Ishikawa (cell line): Measurements from ENCODE around the gene STK4.

Source experiments
- CEBPB ChIP-seq: IDR thresholded peaks from 2 replicates; pipeline ENCODE4 v1.6.1; 2012
- CREB1 ChIP-seq: IDR thresholded peaks from 2 replicates; pipeline ENCODE4 v1.6.1; 2012; ENCODE audit warnings: low read depth
- EGR1 ChIP-seq: IDR thresholded peaks from 2 replicates; pipeline ENCODE4 v1.6.1; 2012
- EP300 ChIP-seq: IDR thresholded peaks from 2 replicates; pipeline ENCODE4 v1.6.1; 2012; ENCODE audit warnings: borderline replicate concordance
- FOXM1 ChIP-seq: IDR thresholded peaks from 2 replicates; pipeline ENCODE4 v1.6.1; 2012; ENCODE audit warnings: low read depth, borderline replicate concordance
- MAX ChIP-seq: IDR thresholded peaks from 2 replicates; pipeline ENCODE4 v1.6.1; 2012
- NFIC ChIP-seq: IDR thresholded peaks from 2 replicates; pipeline ENCODE4 v1.6.1; 2012
- RAD21 ChIP-seq: IDR thresholded peaks from 2 replicates; pipeline ENCODE4 v1.6.1; 2012; ENCODE audit warnings: low read depth
- REST ChIP-seq: IDR thresholded peaks from 2 replicates; pipeline ENCODE4 v1.6.1; 2012; ENCODE audit warnings: low read depth, mild to moderate bottlenecking
- TAF1 ChIP-seq: IDR thresholded peaks from 2 replicates; pipeline ENCODE4 v1.6.1; 2012; ENCODE audit warnings: low read depth, mild to moderate bottlenecking
- TCF12 ChIP-seq: IDR thresholded peaks from 2 replicates; pipeline ENCODE4 v1.6.1; 2012; ENCODE audit warnings: low read depth
- TEAD4 ChIP-seq: IDR thresholded peaks from 2 replicates; pipeline ENCODE4 v1.6.1; 2012
- USF1 ChIP-seq: IDR thresholded peaks from 2 replicates; pipeline ENCODE4 v1.6.1; 2012
- YY1 ChIP-seq: IDR thresholded peaks from 2 replicates; pipeline ENCODE4 v1.6.1; 2012; ENCODE audit warnings: low read depth
- ZBTB7A ChIP-seq: IDR thresholded peaks from 2 replicates; pipeline ENCODE4 v1.6.1; 2012; ENCODE audit warnings: low read depth

STK4 gene

GRCh38 chr20:45066372-45066771 lies 100.1 kb downstream of the STK4 start:
- TF ChIP-seq NFIC (no peak), TAF1 (no peak), YY1 (no peak), USF1 (no peak), CEBPB (no peak)

GRCh38 chr20:45067087-45067486 lies 100.8 kb downstream of the STK4 start:
- no peak for TF ChIP-seq EGR1
- TF ChIP-seq TCF12, result no peak

- TF ChIP-seq NFIC, result no peak
- no peak for TF ChIP-seq TCF12
- TF ChIP-seq TEAD4, result no peak
- TF ChIP-seq CREB1, result no peak
- TF ChIP-seq ZBTB7A, result no peak
- no peak for TF ChIP-seq EGR1
- TF ChIP-seq MAX, result no peak
- TF ChIP-seq TAF1, result no peak
- TF ChIP-seq REST, result no peak
- no peak for TF ChIP-seq CEBPB
- TF ChIP-seq USF1, result no peak
- no peak for TF ChIP-seq RAD21
- TF ChIP-seq FOXM1, result no peak
- no peak for TF ChIP-seq EP300
- TF ChIP-seq YY1, result no peak
Measured at GRCh38 chr20:45067558-45067957, 101.2 kb downstream of the STK4 start.

GRCh38 chr20:45069261-45069660 lies 102.9 kb downstream of the STK4 start:
- TF ChIP-seq REST (no peak), YY1 (no peak), TCF12 (no peak), EP300 (no peak), EGR1 (no peak), TAF1 (no peak), TEAD4 (no peak)

- no peak for TF ChIP-seq EP300
- TF ChIP-seq EGR1, result no peak
Measured at GRCh38 chr20:45070932-45071632, 104.8 kb downstream of the STK4 start.

GRCh38 chr20:45072066-45072465 lies 105.8 kb downstream of the STK4 start:
- TF ChIP-seq EP300 (no peak), USF1 (no peak), MAX (no peak), REST (no peak), RAD21 (no peak), TEAD4 (no peak), YY1 (no peak), EGR1 (no peak)
